GM18861 (cell line): Measurements from ENCODE around the gene CLIC6.

Source experiments
- ATAC-seq: cut with Tn5 transposase; IDR thresholded peaks from one replicate; pipeline ENCODE4 v1.9.1; 2021; ENCODE audit not compliant: unreplicated experiment

Gene CLIC6

GRCh38 chr21:34668803-34669148, at the start of gene CLIC6:
Gene CLIC6, plus strand, starts transcription at chr21:34668994. Its CDS starts 395 bp downstream, at chr21:34669389.
- no peak for ATAC-seq

DNA sequence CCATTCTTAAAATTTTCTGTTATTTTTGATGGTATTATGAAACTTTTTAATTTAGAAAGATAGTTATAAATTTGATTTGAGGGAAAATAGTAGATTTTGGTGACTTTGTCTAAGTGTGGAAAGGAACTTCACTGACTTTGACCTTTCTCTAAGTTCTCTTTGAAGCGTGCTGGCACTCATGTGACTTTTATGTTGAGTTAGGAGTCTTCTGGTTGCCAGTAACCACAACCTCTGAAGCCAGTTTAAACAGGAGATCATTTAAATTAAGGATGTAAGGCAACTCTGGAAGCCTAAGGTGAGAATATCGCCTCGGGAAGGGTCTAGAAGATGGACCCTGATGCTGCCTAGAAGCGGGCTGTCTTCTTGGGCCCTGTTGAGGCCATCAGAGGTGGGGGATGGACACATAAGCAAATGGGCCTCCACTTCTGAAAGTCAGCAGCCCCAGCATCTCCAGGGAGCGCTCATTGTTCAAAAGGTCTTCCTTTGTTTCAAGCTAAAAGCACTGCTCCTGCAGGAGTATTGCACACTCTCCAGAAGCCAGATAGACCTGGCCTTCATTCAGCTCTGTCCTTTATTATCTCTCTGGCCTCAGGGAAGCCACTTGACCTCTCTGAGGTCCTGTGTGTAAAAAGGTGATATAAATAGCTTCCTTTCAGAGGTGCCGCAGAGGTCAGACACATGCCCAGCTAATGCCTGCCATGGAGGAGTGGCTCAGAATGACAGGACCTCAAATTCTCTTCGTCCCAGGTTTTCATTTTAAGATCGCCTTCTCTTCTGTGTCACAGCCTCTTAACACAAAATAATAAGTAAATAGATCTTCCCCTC, 48.7 kb upstream of the CLIC6 start:
- no peak for ATAC-seq

GRCh38 chr21:34621434-34622350, 47.1 kb upstream of the CLIC6 start:
- no peak for ATAC-seq

DNA sequence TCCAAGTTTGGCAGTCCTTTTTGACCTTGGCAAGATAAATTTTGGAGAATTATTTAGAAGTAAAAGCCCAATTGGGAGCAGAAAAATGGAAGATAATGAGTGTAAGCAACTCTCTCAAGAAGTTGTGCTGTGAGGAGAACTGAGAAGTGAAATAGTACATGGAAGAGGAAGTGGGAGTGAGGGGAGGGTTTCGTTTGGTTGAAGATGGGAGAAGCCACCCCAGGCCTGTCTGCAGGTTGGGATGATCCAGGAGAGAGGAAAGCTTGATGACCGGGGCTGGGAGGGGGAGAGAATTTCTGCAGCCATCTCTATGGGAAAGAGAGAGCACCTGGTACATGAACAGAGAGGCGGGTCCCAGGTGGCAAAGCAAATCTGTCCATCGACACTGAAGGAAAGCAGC, 45.3 kb upstream of the CLIC6 start:
- ATAC-seq, result no peak

DNA sequence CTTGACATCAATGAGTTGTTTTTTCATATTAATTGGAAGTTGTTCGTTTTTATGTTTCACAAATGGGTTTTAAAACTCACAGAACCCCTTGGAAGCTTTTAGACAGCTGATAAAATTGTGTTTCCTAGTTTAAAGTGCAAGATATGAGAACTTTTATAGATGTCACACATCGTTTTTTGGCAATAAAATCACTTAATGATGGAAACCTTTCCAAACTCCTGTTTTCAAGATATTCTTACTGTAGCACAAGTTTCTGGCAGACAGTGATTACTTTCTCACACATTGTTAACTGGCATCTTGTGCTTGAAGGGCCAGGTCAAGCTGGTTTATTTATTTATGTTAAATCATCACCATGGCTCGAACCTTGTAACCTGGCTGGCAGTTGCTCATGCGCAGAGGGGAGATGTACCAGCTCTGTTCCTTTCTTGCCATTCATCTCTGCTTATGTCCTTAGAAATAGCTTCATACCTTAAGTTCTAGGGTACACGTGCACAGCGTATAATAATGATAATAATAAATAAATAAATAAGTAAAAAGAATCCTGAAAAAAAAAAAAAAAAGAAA, 43.7 kb upstream of the CLIC6 start:
- no peak for ATAC-seq

DNA sequence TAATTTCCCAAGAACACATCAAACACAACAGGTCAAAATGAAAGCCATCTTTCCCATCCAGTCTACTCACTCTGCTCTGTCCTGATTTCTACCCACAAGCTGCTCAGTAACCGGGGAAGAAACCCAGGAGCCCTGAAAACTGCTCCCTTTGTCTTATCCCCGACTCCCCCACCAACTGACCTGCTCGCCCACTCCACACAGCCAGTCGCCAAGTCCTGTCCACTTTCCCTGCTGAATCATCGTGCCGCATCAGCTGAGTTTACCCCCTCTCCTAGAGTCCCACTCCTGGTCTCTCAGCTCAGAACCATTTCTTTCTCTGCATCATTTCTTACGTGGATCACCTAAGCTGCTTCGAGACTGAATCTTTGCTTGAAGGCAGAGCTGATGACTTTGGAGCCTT, 42.7 kb upstream of the CLIC6 start:
- no peak for ATAC-seq

GRCh38 chr21:34630536-34631143, 38.2 kb upstream of the CLIC6 start:
- no peak for ATAC-seq

DNA sequence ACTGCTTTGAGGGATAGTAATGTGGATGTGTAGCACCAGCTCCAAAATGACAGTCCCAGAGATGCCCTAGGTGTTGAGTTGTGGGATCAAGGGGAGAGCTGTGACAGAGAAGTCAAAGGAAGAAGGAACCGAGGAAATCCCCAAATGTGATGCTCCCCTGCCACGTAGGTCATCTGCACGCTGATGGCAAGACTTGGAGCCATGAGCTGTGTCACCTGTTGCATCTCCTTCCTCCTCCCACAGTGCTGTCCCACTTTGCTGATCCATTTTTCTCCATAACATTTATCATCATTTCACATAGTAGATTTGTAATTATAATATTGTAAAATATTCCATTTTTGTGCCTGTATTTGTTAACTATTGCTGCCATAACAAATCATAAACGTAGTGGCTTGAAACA, 36.3 kb upstream of the CLIC6 start:
- no peak for ATAC-seq

- no peak for ATAC-seq
These were observed 33.5 kb upstream of the CLIC6 start for GRCh38 chr21:34635307-34635706.

DNA sequence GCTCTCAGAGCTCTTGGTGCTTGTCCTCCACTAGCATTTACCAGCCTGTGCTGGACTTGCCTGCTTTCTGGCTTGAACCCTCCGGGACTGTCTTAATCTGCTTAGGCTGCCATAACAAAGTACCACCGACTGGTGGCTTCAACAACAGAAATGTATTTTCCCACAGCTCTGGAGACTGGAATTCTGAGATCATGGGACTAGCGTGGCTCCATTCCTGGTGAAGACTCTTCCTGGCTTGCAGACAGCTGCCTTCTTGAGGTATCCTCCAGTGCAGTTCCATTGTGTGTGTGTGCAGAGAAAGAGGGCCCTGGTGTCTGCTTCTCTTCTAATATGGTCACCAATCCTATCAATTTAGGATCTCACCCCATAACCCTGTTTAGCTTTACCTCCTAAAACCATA, 31.8 kb upstream of the CLIC6 start:
- no peak for ATAC-seq

GRCh38 chr21:34639250-34639649, 29.5 kb upstream of the CLIC6 start:
- no peak for ATAC-seq

DNA sequence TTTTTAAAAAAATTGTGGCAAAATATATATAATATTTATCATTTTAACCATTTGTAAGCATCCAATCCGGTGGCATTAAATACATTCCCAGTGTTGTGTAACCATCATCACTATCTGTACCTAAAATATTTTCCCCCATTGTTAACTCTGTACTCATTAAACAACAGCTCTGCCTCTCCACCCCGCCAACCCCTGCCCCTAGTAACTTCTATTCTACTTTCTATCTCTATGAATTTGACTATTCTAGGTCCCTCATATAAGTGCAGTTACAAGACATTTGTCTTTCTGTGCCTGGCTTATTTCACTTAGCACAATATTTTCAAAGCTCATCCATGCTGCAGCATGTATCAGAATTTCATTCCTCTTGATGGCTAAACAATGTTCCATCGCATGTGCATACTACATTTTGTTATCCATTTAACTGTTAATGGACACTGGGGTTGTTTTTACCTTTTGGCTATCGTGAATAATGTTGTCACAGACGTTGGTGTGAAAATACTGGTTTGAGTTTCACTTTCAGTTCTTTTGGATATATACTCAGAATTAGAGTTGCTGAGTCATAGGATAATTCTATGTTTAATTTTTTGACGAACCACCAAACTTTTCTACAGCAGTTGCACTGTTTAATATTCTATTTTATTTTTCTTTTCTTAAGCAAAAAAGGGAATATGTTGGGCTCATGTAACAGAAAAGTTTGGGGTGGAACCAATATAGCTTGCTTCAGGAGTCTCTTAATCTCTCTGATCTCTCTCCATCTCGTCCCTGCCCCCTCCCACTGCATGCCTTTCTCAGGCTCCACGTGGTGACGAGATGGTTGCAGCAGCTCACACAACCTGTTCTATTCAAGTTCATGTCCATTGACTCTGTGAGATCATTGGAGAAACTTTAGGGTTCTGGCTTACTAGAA, 28.7 kb upstream of the CLIC6 start:
- no peak for ATAC-seq

GRCh38 chr21:34640858-34641257, 27.9 kb upstream of the CLIC6 start:
- ATAC-seq, result no peak

- peak; percentile 45 for ATAC-seq
These were observed 26.4 kb upstream of the CLIC6 start for GRCh38 chr21:34642211-34643075.

DNA sequence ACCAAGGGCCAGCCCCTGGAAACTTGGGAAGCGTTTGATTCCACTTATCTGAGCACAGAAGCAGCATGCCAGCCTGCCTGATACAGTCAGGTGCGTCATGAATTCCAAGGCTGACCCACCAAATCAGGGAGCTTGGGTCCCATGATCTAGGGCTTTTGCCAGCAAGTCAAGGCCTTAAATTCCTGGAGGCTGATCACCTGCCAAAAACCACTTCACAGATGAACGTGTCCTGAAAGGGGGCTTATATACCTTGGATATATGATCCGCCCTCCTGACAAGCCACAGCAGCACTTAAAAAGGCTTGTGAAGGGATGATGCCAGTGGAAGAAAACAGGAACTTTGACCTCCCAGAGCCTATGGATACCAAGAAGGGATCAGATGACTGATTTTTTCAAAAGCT, 24.0 kb upstream of the CLIC6 start:
- ATAC-seq, result no peak

DNA sequence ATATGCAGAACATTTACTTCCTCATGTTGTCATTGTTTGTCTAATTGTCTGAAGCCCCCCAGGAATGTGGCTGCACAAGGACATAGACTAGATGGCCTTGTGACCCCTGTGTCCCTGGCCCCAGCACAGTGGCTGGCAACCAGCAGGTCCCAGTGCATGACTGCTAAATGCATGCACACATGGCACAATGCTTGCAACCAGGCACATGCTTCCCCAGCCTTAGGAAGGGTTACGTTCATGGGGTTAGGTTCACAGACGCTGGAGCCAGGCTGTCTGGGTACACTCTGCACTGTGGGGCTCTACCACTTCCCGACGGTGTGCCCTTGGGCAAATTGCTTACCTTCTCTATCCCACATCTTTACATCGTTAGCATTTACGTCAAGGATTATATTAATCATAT, 21.2 kb upstream of the CLIC6 start:
- no peak for ATAC-seq

- no peak for ATAC-seq
These were observed 20.0 kb upstream of the CLIC6 start for GRCh38 chr21:34648739-34649297.

- ATAC-seq, result no peak
These were observed 19.4 kb upstream of the CLIC6 start for GRCh38 chr21:34649400-34649799.

- ATAC-seq, result no peak
These were observed 17.8 kb upstream of the CLIC6 start for GRCh38 chr21:34650861-34651431.
